NCI-H2029 (cell line): Measurements from ENCODE around the gene SCN4B.
"Not testable (repeated sequence)": the region's sequence is repeated elsewhere in the genome, so short reads cannot be mapped to it uniquely, and the experiment has no call there.

ENCODE experiments used
- DNase-seq: peaks from one replicate; lab custom pipeline; 2025; lab: John Stamatoyannopoulos, UW

The SCN4B gene, protein sequence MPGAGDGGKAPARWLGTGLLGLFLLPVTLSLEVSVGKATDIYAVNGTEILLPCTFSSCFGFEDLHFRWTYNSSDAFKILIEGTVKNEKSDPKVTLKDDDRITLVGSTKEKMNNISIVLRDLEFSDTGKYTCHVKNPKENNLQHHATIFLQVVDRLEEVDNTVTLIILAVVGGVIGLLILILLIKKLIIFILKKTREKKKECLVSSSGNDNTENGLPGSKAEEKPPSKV

DNA sequence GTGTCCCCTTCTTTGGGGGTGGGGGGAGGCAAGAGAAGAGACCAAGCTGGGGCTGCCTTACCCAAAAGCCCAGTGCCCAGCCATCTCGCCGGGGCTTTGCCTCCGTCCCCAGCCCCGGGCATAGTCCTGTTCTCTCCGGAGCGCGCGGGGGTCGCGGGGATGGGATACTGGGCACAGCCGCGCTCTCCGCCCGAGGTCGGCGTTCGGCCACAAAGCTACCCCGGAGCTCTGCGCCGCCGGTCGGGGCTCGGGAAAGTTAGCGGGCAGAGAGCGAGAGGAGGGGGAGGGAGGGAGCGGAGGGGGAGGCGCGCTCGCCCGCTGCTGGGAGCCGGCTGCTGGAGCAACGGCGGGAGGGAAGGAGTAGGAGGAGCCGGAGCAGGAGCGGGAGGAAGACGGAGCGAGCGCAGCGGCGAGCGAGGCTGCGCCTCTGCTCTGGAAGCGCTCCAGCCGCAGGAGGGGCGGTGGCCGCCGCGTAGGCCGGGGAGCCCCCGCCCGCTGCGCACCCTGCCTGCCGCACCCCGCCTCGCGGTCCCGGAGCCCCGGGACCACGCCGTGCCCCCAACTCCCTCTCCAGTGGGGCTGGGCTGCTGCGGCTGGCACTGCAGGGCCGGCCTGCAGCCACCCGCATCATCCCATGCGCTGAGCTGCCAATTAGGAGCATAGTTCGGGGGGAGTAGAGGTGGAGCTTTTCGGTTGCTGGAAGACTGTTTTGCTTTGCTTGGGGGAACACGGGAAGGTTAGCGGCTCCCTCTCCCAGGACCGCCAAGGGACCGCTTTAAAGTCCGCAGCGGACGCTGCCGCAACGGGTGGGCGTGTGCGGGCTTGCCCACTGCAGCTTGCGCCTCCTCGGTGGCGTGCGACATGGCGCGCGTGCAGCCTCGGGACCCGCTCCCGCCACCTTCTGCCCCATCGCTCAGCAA is at the start of gene SCN4B:
SCN4B (minus strand) TSS at position 272 of the 920 bp plus-strand sequence; CDS start at position 122, 150 bp downstream.
- no peak for DNase-seq

DNA sequence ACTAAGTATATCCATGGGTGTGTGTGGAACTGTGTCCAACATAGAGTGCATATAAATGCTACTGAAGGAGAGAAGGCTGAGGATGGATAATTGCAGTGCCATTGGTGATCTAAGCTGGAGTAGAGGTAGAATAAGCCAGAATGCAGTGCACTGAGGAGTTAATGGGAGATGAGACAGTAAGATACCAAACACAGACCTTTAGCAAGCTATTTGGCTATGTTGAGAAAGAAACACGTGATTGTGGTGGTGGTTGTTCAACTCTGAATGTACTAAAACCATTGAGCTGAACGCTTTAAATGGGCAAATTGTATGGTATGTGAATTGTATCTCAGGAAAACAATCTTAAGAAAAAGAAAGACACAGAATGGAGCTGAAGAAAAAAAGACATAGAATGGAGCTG is 49.3 kb upstream of the SCN4B start:
- DNase-seq: no peak

DNA sequence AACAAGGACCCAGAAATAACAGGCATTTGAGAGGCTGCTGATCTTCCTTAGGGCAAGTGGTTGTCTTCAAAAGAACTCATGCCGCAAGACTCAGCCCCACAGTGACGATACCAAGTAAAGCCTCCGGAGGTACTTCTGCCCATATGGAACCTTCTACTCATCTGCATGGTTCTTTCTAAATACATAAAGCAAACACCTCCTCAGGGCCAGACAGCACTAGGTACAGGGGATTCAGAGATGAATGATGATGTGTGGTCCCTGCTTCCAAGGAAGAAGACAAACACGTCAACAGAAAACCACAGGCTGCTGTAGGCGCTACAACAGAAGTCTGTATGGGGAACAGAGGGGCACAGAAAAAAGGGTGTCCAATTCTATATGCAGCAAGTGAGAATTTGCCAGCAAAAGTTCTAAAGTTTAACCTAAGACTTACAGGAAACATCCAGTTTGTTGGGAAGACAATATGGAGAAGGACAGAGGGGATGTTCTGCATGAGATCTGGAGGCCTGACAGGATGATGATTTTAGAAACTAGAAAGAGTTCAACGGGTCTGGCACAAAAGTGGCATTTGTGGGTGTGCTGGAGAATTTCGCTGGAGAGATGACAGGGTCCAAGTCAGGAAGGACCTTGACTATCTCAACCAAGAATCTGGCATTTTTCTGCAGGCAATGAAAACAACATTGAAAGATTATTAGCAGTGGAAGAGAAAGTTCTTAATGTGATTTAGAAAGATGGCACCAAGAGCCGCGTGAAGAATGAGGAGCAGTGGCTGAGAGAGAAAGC is 48.5 kb upstream of the SCN4B start:
- no peak for DNase-seq

DNA sequence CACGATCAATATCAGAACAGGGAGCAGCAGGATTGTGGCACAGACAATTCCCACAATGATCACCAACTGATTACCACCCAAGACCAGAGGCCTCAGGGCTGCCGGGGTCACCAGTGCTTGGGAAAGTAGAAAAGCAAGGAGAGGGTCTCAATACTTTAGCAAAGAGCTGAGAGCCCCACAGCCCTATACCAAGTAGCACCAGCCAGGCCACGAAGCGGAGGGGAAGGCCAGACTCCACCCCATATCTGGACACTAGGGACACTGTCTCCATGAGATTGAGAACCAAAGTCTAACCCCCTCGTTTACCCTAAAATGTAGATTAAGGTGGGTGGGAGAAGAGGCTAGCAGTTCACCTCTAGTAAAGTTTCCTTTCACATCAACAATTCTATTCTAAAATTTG is 47.9 kb upstream of the SCN4B start:
- no peak for DNase-seq

DNA sequence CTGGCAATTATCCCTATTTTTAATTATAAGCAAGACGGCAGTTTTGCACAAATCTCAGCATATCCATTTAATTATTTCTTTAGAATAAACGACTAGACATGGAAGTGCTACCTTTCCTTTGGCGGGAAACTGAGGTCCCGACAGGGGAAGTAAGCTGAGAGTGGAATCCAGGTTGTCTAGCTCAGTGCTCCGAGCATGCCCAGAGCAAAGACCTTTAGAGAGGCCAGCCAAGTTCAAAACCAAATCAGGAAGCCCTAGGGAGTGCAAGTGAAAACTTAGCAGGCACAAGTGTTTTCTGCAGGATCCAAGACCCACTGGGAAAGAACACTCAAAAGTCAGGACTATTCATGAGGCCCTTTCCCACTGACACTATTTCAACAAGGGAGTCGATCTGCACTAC is 46.5 kb upstream of the SCN4B start:
- no peak for DNase-seq

DNA sequence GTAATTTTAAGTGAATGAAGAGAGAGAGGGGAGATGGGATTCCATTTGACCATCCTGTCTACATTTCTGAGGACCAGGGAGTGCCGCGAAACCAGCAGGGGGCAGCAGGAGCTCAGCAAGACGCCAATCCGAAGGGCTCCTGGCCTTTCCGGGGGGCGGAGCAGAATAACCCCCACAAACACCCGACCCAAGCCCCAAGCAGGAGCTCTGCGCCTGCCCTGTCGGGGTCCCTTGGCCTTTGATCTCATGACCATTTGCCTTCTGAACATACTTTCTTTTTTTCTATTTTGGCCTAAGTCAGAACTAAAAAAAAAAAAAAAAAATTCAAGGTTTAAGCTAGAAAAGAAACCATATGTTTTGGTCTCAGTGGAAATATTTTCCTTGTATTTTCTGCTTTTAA is 45.7 kb upstream of the SCN4B start:
- peak; percentile 35 for DNase-seq

DNA sequence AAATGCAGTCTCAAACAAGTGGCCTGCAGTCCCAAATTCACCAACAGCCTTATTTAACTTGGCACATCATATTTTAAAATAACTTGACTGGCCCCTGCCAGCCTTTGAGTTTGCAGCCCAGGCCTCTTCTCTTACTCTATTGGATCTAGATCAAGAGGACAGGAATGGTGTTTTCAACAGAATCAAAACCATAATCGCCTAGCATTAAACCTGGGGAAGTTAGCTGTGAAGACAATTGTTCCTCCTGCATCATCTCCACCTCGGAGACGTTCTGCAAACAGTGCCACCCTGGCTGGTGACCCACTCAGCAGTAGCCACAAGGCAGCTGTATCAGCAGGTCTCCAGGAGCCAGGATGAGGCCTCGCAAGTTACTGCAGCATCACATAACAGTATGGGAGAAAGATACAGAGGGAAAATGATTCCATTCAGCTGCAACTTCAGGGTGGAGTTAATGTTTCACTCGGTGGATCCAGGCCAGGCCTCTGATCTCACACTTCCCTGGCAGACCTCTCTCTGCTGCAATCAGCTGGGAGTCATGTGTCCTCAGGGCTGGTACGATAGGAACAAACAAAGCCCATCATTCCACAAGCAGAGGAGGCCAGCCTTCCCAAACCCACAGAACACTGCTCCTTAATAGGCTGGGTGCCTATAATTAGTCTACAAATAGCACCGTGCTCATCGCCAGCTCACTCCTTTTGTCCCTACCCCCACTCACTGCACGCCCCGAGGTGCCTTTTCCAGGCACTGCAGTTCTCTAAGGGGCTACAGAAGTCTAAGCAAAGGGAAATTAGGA is 42.4 kb upstream of the SCN4B start:
- peak; percentile 57 for DNase-seq

DNA sequence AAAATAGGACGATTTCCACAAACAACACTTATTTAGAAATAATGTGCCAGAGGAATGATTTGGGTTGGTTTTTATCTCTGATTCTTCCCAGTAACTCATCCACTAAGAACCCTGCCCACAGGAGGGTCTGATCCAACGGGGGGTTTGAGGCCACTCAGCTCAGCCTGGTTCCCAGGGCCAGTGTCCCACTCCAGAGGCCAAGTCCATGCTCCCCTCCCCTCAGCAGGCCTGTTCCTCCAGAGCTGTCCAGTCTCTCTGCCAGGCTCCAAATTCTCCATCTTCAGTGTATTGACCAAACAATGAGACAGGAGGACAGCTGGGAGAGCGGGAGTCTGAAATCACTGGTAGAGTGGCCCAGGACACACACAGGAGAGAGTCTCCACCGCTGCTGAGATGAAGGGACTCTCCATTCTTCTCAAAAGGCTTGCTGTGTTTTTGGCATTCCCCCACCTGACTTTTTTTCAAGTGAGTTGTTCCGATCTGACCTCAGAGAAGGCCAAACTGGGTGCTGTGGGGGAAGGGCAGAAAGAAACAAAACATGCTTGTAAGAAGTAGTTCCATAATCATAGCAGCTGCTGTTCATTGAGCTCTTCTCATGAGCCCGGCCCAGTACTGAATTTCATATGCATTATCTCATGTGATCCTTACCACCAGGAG is 41.4 kb upstream of the SCN4B start:
- DNase-seq: no peak

DNA sequence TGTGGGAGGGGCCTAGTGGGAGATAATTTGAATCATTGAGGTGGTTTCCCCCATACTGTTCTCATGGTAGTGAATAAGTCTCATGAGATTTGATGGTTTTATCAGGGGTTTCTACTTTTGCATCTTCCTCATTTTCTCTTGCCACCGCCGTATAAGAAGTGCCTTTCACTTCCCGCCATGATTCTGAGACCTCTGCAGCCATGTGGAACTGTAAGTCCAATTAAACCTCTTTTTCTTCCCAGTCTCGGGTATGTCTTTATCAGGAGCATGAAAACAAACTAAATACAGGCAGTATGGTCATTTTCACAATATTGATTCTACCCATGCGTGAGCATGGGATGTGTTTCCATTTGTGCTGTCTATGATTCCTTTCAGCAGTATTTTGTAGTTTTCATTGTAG is 40.2 kb upstream of the SCN4B start:
- DNase-seq: not testable (repeated sequence)

DNA sequence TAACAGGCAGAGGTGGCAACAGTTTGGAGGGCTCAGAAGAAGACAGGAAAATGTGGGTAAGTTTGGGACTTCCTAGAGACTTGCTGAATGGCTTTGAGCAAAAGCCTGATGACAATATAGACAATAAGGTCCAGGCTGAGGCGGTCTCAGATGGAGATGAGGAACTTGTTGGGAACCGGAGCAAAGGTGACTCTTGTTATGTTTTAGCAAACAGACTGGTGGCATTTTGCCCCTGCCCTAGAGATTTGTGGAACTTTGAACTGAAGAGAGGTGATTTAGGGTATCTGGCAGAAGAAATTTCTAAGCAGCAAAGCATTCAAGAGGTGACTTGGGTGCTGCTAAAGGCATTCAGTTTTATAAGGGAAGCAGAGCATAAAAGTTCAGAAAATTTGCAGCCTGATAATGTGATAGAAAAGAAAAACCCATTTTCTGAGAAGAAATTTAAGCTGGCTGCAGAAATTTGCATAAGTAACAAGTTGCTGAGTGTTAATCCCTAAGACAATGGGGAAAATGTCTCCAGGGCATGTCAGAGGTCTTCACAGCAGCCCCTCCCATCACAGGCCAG is 38.4 kb upstream of the SCN4B start:
- DNase-seq: not testable (repeated sequence)

DNA sequence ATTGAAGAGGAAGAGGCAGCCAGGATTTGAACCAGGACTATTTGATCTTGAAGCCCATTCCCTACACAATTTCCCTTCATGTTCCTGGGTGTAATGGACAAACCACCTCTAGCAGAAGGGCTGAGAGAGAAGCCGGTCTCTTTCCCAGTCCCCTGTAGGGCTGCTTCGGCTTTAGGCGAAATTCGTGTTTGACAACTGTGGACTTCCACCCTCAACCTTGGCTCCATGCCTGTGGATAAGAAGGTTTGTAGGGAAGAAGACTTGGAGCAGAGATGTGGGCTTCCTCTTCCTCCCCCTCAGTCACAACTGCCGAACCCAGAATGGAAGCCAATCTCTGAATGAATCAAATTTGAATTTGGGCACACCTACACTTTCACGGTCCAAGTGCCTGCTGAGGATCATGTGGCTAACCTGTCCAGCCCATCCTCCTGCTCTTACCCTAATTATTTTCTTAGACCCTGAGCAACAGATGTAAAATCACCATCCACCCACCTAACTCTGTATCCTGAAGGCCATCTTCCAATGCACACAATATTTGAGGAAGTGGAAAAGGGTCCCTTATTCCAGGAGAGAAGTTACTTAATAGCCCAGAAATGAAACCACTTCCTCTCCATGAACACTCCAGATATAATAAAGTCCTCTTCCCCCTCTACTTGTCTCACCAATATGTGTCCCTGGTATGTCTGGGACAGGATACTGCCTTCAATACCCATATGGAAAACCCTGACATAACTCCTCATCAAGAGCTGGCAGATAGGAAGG is 33.9 kb upstream of the SCN4B start:
- no peak for DNase-seq

DNA sequence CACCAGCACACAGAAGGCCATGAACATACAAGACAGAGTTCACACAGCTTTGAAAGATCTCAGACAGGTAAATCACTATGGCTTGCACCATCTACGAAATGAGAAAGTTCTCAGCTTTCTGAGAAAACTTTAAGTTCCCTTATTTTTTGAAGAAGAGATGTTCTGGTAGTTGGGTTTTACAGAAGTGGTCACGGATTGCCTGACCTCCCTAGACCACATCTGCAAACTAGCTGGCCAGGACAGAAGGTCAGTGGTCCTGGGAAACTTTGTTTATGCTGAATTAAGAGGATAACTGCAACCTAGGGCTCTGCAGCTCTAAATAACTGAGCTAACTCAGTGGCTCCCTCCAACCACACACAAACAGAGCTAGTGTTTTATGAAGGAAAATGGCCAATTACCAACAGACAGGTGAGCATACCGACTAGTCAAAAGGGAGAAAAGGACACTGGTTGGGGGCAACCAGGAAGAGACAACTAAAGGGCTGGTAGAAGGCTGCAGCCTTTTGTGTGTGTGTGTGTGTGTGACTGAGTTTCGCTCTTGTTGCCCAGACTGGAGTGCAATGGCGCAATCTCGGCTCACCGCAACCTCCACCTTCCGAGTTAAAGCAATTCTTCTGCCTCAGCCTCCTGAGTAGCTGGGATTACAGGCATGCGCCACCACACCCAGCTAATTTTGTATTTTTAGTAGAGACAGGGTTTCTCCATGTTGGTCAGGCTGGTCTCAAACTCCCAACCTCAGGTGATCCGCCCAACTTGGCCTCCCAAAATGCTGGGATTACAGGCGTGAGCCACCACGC is 32.4 kb upstream of the SCN4B start:
- no peak for DNase-seq

DNA sequence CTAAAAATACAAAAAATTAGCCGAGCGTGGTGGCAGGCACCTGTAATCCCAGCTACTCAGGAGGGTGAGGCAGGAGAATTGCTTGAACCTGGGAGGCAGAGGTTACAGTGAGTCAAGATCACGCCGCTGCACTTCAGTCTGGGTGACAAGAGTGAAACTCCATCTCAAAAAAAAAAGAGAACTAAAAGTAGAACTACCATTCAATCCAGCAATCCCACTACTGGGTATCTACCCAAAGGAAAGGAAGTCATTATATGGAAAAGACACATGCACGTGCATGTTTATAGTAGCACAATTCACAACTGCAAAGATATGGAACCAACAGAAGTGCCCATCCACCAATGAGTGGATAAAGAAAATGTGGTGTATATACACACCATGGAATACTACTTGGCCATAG is 31.1 kb upstream of the SCN4B start:
- not testable (repeated sequence) for DNase-seq

DNA sequence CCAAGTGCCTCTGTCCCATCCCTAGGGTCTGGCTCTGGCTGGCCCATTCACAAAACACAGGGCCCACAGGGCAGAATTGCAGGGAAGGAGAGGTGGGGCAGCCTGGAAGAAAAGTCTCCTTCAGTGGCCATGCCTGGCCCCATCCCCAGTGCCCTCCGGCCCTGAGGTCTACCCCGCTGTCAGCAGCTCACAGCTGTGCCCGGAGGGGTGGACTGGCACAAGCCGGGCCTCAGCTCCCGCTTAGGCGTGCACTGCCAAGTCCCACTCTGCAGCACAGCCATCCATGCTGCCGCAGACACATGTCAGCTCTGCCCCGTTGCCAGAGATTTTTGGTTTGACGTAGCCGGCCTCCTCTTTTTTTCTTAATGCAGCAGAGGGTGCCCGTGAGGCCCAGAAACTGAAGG is 27.7 kb upstream of the SCN4B start:
- no peak for DNase-seq

DNA sequence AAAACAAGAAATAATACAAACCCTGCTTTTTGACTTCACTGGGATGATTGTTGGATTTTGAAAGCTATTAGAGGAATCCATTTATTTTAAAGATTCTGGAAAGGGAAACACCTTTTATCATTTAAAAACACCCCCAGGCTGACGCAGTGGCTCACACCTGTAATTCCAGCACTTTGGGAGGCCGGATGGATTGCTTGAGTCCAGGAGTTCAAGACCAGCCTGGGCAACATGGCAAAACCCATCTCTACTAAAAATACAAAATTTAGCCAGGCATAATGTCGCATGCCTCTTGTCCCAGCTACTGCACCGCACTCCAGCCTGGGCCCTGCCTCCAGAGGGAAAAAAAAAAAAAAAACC is 24.1 kb upstream of the SCN4B start:
- DNase-seq: no peak

DNA sequence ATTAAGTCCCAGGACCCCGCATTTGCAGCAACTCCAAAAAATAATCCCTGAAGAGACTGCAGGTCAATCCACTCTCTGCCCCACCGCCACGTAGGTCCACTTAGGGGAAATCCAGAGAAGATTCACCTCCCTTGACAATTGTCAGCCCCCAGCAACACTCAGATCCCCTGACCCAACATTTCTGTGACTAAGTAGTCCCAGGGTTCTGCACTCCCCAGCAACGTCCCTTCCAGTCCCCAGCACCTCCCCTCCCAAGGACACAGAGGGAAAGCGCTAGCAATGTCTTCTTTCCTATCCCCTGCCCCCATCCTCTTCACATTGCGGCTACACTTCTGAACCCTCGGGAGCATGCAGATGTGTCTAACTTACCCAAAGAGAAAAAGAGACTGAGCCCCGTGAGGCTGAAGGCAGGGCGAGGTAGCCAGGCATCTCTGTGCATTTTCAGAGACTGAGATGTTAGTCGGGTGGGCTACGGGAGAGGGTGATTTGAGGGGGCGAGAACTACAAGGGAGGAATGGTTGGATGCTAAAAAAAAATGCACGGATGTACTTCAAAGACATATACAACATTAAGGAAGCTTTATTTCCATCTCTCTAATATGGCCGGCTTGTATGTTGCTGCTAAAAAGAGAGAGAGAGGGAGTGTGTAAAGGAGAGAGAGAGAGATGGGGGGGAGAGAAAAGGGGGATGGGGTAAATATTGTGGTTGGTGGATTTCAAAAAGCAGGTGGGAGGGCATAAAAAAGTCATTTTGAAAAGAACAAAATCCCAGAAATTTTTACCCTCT is 23.6 kb upstream of the SCN4B start, which contains the start of gene SCN2B:
SCN2B (minus strand) TSS at position 647 of the 785 bp plus-strand sequence; CDS start at position 439, 208 bp downstream.
- no peak for DNase-seq

DNA sequence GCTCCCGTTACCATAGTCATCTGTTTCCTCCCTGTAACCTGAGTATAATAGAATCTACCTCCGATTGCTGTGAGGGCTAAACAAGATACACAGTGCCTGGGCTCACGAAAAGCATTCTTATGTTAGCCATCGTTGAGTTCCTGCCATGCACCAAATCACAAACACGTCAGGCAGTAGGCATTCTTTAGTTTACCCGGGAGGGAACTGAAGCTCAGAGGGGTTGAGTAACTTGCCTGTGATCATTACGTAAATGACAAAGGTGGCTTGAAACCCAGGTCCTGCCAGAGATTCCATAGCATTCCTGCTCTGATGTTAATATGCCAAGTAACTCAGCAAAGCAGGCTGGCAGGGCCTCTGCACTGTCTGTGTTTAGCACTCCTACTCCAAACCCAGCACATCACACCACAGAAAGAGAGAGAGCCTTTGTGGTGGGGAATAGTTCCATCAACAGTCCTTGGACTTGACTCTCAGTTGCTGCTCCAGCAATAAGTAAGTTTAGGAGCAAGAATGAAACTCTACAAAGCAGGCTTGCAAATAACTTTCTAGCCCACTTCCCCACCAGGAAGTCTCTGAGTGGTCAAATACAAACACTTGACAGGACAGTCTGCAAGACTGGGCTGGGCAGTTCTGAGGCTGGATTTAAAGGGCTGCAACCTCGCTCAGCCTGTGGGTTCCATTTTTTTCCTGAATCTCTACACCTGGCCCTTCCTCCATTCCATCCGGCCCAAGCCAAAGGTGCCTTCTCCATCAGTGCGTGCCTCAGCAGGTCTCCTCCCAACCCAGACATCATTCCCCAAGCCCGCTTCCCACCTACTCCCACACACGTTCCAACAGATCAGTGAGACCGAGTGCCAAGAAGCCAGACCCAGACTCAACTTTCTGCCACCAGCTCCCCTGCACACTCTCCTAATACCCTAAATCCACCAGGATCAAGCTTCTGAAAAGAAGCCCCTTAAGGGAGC is 22.7 kb upstream of the SCN4B start:
- DNase-seq: no peak
